CD14-positive monocyte (primary cell): ENCODE data around the gene METTL21A. TPM values are rescaled to one million over a fixed set of nuclear protein-coding genes. Genes with fewer than 3 reads are reported as not detected.

Experiments
- DNase-seq, 3 donors: peaks; one replicate each; pipeline ENCODE4 v3.0.0-alpha.2; 2011 to 2022
- H2AFZ ChIP-seq: 2 replicates; pipeline ENCODE4 v1.6.0; 2012; ENCODE audit warnings: mild to moderate bottlenecking, low read depth, low read length, inconsistent platforms; ENCODE audit not compliant: insufficient read depth, poor library complexity, severe bottlenecking
- H3K27ac ChIP-seq, 2 donors: 1 replicate in 1 of 2; 2 replicates in 1 of 2; pipeline ENCODE4 v1.5.1; 2012 to 2013; ENCODE audit warnings: low read length in 2 of 2, control low read depth in 1 of 2, inconsistent platforms in 1 of 2, low read depth in 1 of 2, mild to moderate bottlenecking in 1 of 2
- H3K27me3 ChIP-seq, 2 donors: one replicate each; pipeline versions ENCODE4 v1.6.0 to v1.6.1; 2011 to 2013; ENCODE audit warnings: low read length in 2 of 2; ENCODE audit not compliant: control insufficient read depth in 2 of 2, insufficient read depth in 2 of 2
- H3K36me3 ChIP-seq, 2 donors: replicated peaks in 1 of 2; 1 replicate in 1 of 2; 2 replicates in 1 of 2; pipeline versions ENCODE4 v1.5.1 to v1.6.1; 2012 to 2013; ENCODE audit warnings: low read length in 2 of 2, control low read depth in 1 of 2, inconsistent platforms in 1 of 2, mild to moderate bottlenecking in 1 of 2; ENCODE audit not compliant: insufficient read depth in 2 of 2, control insufficient read depth in 1 of 2
- H3K4me1 ChIP-seq, 2 donors: 1 replicate in 1 of 2; 2 replicates in 1 of 2; pipeline versions ENCODE4 v1.5.1 to v1.6.1; 2012 to 2013; ENCODE audit warnings: low read length in 2 of 2, control low read depth in 1 of 2, inconsistent platforms in 1 of 2, mild to moderate bottlenecking in 1 of 2, moderate library complexity in 1 of 2; ENCODE audit not compliant: insufficient read depth in 2 of 2, control insufficient read depth in 1 of 2
- H3K4me2 ChIP-seq: replicated peaks from 2 replicates; pipeline ENCODE3; 2012; ENCODE audit warnings: low read length, moderate library complexity, mild to moderate bottlenecking; ENCODE audit not compliant: poor library complexity, severe bottlenecking; ENCODE audit errors: extremely low read depth
- H3K4me3 ChIP-seq, 3 experiments: fragments of 200-600 bp in 1 of 3; sonication (generic) in 1 of 3; replicated peaks in 1 of 3; 1 replicate in 2 of 3; 2 replicates in 1 of 3; pipeline ENCODE4 v1.5.1; 2011 to 2013; ENCODE audit warnings: low read length in 3 of 3, mild to moderate bottlenecking in 3 of 3, control low read depth in 2 of 3, low read depth in 2 of 3, inconsistent platforms in 1 of 3, moderate library complexity in 1 of 3
- H3K79me2 ChIP-seq: 2 replicates; pipeline ENCODE4 v1.6.0; 2012; ENCODE audit warnings: mild to moderate bottlenecking, control low read depth, inconsistent platforms, low read length, moderate library complexity; ENCODE audit not compliant: insufficient read depth
- H3K9ac ChIP-seq: 2 replicates; pipeline ENCODE4 v1.6.0; 2017; ENCODE audit warnings: low read length, mild to moderate bottlenecking; ENCODE audit not compliant: insufficient read depth, poor library complexity, severe bottlenecking
- H3K9me3 ChIP-seq, 2 donors: replicated peaks in 1 of 2; 1 replicate in 1 of 2; 2 replicates in 1 of 2; pipeline versions ENCODE4 v1.5.1 to v1.6.1; 2012 to 2013; ENCODE audit warnings: low read length in 2 of 2, control low read depth in 1 of 2; ENCODE audit not compliant: control insufficient read depth in 1 of 2, insufficient read depth in 1 of 2
- H4K20me1 ChIP-seq: 2 replicates; pipeline ENCODE4 v1.6.0; 2012; ENCODE audit warnings: mild to moderate bottlenecking, low read length, control low read depth, moderate library complexity; ENCODE audit not compliant: insufficient read depth
- H3K27ac Mint-ChIP-seq, 7 donors: one replicate each; pipeline ENCODE4 v1.8.0; 2020; ENCODE audit warnings: mild to moderate bottlenecking in 7 of 7, mixed read lengths in 7 of 7, moderate library complexity in 6 of 7, inconsistent platforms in 2 of 7
- H3K27me3 Mint-ChIP-seq, 3 donors: one replicate each; pipeline ENCODE4 v1.8.0; 2021 to 2022; ENCODE audit warnings: low read depth in 3 of 3, mild to moderate bottlenecking in 3 of 3, mixed read lengths in 3 of 3, moderate library complexity in 3 of 3, inconsistent platforms in 1 of 3
- H3K36me3 Mint-ChIP-seq, 2 donors: one replicate each; pipeline ENCODE4 v1.8.0; 2020; ENCODE audit warnings: mixed read lengths in 2 of 2, inconsistent platforms in 1 of 2, mild to moderate bottlenecking in 1 of 2
- H3K4me1 Mint-ChIP-seq: one replicate; pipeline ENCODE4 v1.8.0; 2020; ENCODE audit warnings: mild to moderate bottlenecking, mixed read lengths
- H3K4me3 Mint-ChIP-seq, 2 donors: one replicate each; pipeline ENCODE4 v1.8.0; 2020; ENCODE audit warnings: mild to moderate bottlenecking in 2 of 2, mixed read lengths in 2 of 2, moderate library complexity in 1 of 2
- H3K9me3 Mint-ChIP-seq, 7 donors: one replicate each; pipeline ENCODE4 v1.8.0; 2020 to 2022; ENCODE audit warnings: mixed read lengths in 7 of 7, mild to moderate bottlenecking in 6 of 7, moderate library complexity in 6 of 7, inconsistent platforms in 2 of 7
- WGBS: methylation state at CpG from one replicate; pipeline ENCODE4 v1.1.5; 2013; ENCODE audit warnings: missing lambda C conversion rate; ENCODE audit not compliant: insufficient coverage; 5-methylcytosine and 5-hydroxymethylcytosine counted together
- intact Hi-C, 2 donors: fragments of 100-400 bp; cut with micrococcal nuclease; formaldehyde crosslinking; loops; one replicate each; pipeline versions ENCODE4 v1.15.0 to v1.15.1; 2023
- polyA plus RNA-seq, 3 donors: library from polyadenylated mRNA; depleted of rRNA in 1 of 3; unstranded in 2 of 3; stranded (reverse) in 1 of 3; fragments of 300-500 nt in 2 of 3; fragments of >200 nt in 1 of 3; fragmentation: Illumina TruSeq in 2 of 3; gene quantifications; 1 replicate in 2 of 3; 2 replicates in 1 of 3; pipeline ENCODE4 v1.2.3, GENCODE V29; 2012 to 2021
- TF ChIP-seq, protein P1 (sequence below): fragments of 200-600 bp; IDR thresholded peaks from one replicate; pipeline ENCODE4 v1.8.0; 2022; ENCODE audit warnings: antibody characterized with exemption, mild to moderate bottlenecking

The METTL21A gene
- polyA plus RNA-seq, 3 donors = 13.5 to 47.0 (median 44.7) TPM

DNA sequence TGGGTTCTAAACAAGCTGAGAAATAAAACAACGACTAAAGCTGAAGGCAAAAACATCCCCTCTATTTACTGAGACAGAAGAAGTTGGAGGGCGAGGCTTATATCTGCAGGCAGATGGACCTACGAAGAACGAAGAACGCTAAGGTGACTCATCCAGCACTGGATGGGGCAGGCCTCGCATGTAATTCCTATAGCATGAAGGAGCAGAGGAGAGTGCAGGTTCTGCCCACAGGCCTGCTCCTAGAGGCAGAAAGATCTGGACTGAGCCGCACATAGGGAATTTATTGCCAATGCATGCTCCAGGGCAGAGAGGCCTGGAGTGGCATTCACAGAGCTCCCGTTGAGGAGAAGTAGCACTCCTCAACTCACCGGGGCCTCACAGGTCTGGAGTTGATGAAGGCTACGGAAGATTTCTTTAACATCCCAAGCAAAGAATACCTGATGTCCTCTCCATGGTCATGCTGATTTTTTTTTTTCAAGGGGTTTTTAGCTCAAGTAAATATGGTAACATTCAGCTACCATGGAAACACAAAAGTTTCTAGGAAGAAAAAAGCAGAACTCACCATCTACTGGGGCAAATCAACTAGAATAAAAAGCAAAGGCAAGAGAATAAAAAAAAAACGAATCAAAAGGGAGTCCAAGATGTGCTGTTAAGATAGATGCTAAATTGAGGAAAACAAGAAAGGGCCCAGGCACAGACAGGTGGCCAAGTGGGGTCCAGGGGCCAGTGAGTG, 10.4 kb upstream of the METTL21A start:
- peak; percentile 15 to 40 (median 19) for DNase-seq
- peaks cover 47 to 52% of the 10 kb centered on the region in 2 donors for H3K4me1 ChIP-seq
- H3K27ac Mint-ChIP-seq = peak overlapping the region; percentile 12 to 92 (median 84)
- no peaks in the 10 kb centered on the region for H3K27me3 Mint-ChIP-seq
- H3K27ac ChIP-seq = peak overlapping the region; percentile 68 to 94
- H3K27me3 ChIP-seq = no peaks in the 10 kb centered on the region
- no peak overlapping the region for H3K9ac ChIP-seq
- peaks cover 0 to 2% of the 10 kb centered on the region in 2 donors for H3K36me3 Mint-ChIP-seq
- H4K20me1 ChIP-seq = no peaks in the 10 kb centered on the region
- peak overlapping the region; percentile 33 for H3K4me2 ChIP-seq
- no peaks in the 10 kb centered on the region for H3K79me2 ChIP-seq
- TF ChIP-seq, protein P1, sequence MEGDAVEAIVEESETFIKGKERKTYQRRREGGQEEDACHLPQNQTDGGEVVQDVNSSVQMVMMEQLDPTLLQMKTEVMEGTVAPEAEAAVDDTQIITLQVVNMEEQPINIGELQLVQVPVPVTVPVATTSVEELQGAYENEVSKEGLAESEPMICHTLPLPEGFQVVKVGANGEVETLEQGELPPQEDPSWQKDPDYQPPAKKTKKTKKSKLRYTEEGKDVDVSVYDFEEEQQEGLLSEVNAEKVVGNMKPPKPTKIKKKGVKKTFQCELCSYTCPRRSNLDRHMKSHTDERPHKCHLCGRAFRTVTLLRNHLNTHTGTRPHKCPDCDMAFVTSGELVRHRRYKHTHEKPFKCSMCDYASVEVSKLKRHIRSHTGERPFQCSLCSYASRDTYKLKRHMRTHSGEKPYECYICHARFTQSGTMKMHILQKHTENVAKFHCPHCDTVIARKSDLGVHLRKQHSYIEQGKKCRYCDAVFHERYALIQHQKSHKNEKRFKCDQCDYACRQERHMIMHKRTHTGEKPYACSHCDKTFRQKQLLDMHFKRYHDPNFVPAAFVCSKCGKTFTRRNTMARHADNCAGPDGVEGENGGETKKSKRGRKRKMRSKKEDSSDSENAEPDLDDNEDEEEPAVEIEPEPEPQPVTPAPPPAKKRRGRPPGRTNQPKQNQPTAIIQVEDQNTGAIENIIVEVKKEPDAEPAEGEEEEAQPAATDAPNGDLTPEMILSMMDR = no peak
- H3K9me3 Mint-ChIP-seq = peaks cover 2 to 14% (median 9%) of the 10 kb centered on the region in 7 donors
- intact Hi-C loops = no loop called here
- H3K4me1 Mint-ChIP-seq = peaks cover 40% of the 10 kb centered on the region
- 76% methylated on average over 5 of the region's 11 CpGs for WGBS
- peak overlapping the region in 1 of 2 donors; percentile 1 for H3K4me3 Mint-ChIP-seq
- H3K36me3 ChIP-seq = no peaks in the 10 kb centered on the region
- H3K4me3 ChIP-seq = no peak overlapping the region
- peak overlapping the region; percentile 69 for H2AFZ ChIP-seq
- peaks cover 11 to 12% of the 10 kb centered on the region in 2 donors for H3K9me3 ChIP-seq

DNA sequence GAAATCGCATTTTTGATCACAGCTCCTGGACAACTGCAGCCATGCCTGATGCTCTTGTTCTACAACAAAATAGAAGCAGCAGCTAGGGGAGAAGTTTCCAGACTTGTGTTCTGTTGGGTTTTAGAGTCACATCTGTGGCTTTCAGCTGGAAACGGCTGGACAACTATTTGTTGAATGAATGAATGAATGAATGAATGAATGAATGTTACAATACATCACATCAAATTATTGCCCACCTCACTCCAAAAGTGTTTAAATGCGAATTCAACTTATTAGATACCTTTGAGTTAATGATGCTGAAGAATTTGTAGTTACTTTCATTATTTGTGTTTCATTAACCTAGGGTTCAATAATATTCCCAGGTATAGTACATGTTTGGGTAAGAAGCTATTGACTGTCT, 8.5 kb upstream of the METTL21A start:
- TF ChIP-seq, protein P1 = no peak
- no peak overlapping the region for H3K4me3 Mint-ChIP-seq
- Histone ChIP-seq H3K27me3 (no peaks in the 10 kb centered on the region), H3K4me2 (peak overlapping the region; percentile 54), H4K20me1 (no peaks in the 10 kb centered on the region), H3K79me2 (no peaks in the 10 kb centered on the region), H3K9me3 (no peaks in the 10 kb centered on the region), H3K4me3 (peak overlapping the region in 1 of 3 experiments; percentile 33), H2AFZ (no peak overlapping the region), H3K9ac (peak overlapping the region; percentile 45), H3K36me3 (no peaks in the 10 kb centered on the region), H3K27ac (peak overlapping the region; percentile 69 to 94), H3K4me1 (peaks cover 49 to 56% of the 10 kb centered on the region in 2 donors)
- H3K9me3 Mint-ChIP-seq = peaks cover 0 to 3% (median 0%) of the 10 kb centered on the region in 7 donors
- H3K4me1 Mint-ChIP-seq = peaks cover 46% of the 10 kb centered on the region
- no peaks in the 10 kb centered on the region for H3K27me3 Mint-ChIP-seq
- DNase-seq = no peak
- H3K27ac Mint-ChIP-seq = peak overlapping the region; percentile 95 to 100 (median 98)
- intact Hi-C loops = no loop called here
- no CpG with 5 or more reads among the region's 3 CpGs for WGBS
- no peaks in the 10 kb centered on the region for H3K36me3 Mint-ChIP-seq
